Osteocyte (in vitro differentiated cells): Measurements from ENCODE around the gene PLXNA4. TPM values are rescaled to one million over a fixed set of nuclear protein-coding genes. Genes with fewer than 3 reads are reported as not detected.

Experiments used
- DNase-seq: peaks from one replicate; pipeline ENCODE4 v3.0.0; 2021; ENCODE audit warnings: mixed read lengths; ENCODE audit not compliant: unreplicated experiment; ENCODE audit errors: extremely low spot score
- H3K27ac Mint-ChIP-seq: one replicate; pipeline ENCODE4 v1.8.0; 2021; ENCODE audit warnings: mild to moderate bottlenecking, mixed read lengths; ENCODE audit not compliant: unreplicated experiment
- H3K27me3 Mint-ChIP-seq: one replicate; pipeline ENCODE4 v1.8.0; 2021; ENCODE audit warnings: mixed read lengths; ENCODE audit not compliant: unreplicated experiment
- H3K36me3 Mint-ChIP-seq: one replicate; pipeline ENCODE4 v1.8.0; 2021; ENCODE audit warnings: mixed read lengths; ENCODE audit not compliant: unreplicated experiment
- H3K4me1 Mint-ChIP-seq: one replicate; pipeline ENCODE4 v1.8.0; 2021; ENCODE audit warnings: mixed read lengths; ENCODE audit not compliant: unreplicated experiment
- H3K4me3 Mint-ChIP-seq: one replicate; pipeline ENCODE4 v1.8.0; 2021; ENCODE audit warnings: mild to moderate bottlenecking, moderate library complexity, mixed read lengths; ENCODE audit not compliant: unreplicated experiment
- H3K9me3 Mint-ChIP-seq: one replicate; pipeline ENCODE4 v1.8.0; 2021; ENCODE audit warnings: mixed read lengths; ENCODE audit not compliant: unreplicated experiment
- CTCF ChIP-seq: fragments of 200-600 bp; sonication (generic); IDR thresholded peaks from 2 replicates; pipeline ENCODE4 v1.5.0; 2021; ENCODE audit warnings: antibody characterized with exemption, mild to moderate bottlenecking, moderate library complexity
- total RNA-seq: library from RNA; stranded (reverse); gene quantifications from 2 replicates; pipeline ENCODE4 v1.2.1, GENCODE V29; 2021

The PLXNA4 gene
- total RNA-seq, 1 donor from 2014 or later = 59.0 TPM

DNA sequence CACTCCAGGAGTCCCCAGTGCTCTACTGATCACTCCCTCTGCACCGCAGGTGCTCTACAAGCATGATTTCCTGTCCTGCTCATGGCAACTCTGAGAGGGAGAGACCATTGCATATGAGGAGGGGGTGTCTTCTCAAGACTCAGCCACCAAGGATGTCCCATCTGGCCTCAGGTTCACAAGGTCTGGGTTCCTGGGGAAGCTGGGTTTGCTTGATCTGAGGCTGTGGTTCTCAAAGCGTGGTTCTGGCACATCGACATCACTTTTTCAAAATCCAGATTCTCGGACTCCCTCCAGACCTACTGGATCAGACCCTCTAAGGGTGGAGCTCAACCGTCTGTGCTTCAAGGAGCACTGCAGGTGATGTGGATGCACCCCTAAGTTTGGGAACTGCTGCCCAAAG, 247.5 kb downstream of the PLXNA4 start:
- peaks cover 38% of the 10 kb centered on the region for H3K27me3 Mint-ChIP-seq
- H3K9me3 Mint-ChIP-seq = no peaks in the 10 kb centered on the region

DNA sequence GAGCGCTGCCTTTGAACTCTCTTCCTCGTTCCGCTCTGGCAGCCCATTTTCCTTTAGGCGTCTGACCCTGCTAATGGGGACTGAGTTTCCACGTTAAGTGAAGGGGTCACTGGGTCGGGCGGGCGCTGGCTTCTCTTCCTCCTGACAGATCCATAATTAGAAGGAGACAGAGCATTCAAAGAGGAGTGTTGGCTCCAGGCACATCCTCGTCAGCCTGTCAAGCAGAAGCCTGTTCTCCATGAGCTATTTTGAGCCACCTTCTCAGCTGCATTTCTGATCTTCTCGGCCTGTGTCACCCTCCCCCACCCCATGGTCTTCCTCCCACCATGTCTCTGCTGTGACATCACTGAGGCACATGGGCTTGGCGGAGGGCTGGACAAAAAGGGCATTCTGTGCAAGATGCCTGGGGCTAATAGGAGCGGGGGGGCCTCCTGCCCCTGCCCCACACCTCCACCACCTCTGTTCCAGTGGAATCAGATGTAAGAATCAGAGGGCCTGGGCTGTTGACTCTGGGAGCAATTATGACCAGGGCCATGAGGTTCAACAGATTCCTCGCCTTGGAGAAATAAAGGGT, 248.1 kb downstream of the PLXNA4 start:
- DNase-seq = no peak
- Mint-ChIP-seq H3K27me3 (peaks cover 38% of the 10 kb centered on the region), H3K9me3 (no peaks in the 10 kb centered on the region), H3K36me3 (peaks cover 6% of the 10 kb centered on the region), H3K4me1 (peaks cover 4% of the 10 kb centered on the region), H3K27ac (no peak overlapping the region), H3K4me3 (no peak overlapping the region)
- no peak for TF ChIP-seq CTCF

More for the DNA sequence above, 247.5 kb downstream of the PLXNA4 start:
- no peak overlapping the region for H3K27ac Mint-ChIP-seq
- DNase-seq = no peak
- no peak overlapping the region for H3K4me3 Mint-ChIP-seq
- H3K36me3 Mint-ChIP-seq = peaks cover 6% of the 10 kb centered on the region
- H3K4me1 Mint-ChIP-seq = peaks cover 4% of the 10 kb centered on the region
- no peak for TF ChIP-seq CTCF

GRCh38 chr7:132326878-132327589, 249.2 kb downstream of the PLXNA4 start:
- peaks cover 6% of the 10 kb centered on the region for H3K36me3 Mint-ChIP-seq
- H3K27ac Mint-ChIP-seq = no peak overlapping the region
- TF ChIP-seq CTCF = no peak
- no peak overlapping the region for H3K4me3 Mint-ChIP-seq
- H3K4me1 Mint-ChIP-seq = peaks cover 4% of the 10 kb centered on the region
- H3K27me3 Mint-ChIP-seq = peaks cover 38% of the 10 kb centered on the region
- no peak for DNase-seq
- no peaks in the 10 kb centered on the region for H3K9me3 Mint-ChIP-seq

GRCh38 chr7:132322970-132323369, 253.3 kb downstream of the PLXNA4 start:
- peaks cover 38% of the 10 kb centered on the region for H3K27me3 Mint-ChIP-seq

More at GRCh38 chr7:132322970-132323369, 253.3 kb downstream of the PLXNA4 start:
- DNase-seq = no peak
- H3K9me3 Mint-ChIP-seq = no peaks in the 10 kb centered on the region
- no peaks in the 10 kb centered on the region for H3K36me3 Mint-ChIP-seq
- no peak overlapping the region for H3K4me3 Mint-ChIP-seq
- H3K4me1 Mint-ChIP-seq = peaks cover 25% of the 10 kb centered on the region
- H3K27ac Mint-ChIP-seq = no peak overlapping the region
- no peak for TF ChIP-seq CTCF
